MM.1S (cell line): Measurements from ENCODE around the gene TMCO4.

Experiments used
- EZH2 ChIP-seq: fragments of 300-600 bp; sonication (generic); optimal IDR thresholded peaks from 2 replicates; pipeline ENCODE3; 2017; ENCODE audit warnings: low read depth, mild to moderate bottlenecking, antibody characterized with exemption, low read length, mixed read lengths
- TF ChIP-seq, protein P1 (sequence below): fragments of 300-600 bp; sonication (generic); IDR thresholded peaks from 2 replicates; pipeline ENCODE4 v1.5.1; 2016; ENCODE audit warnings: antibody characterized with exemption, low read length, mixed read lengths

GRCh38 chr1:19679691-19680090 is 120.0 kb downstream of the TMCO4 start:
- no peak for TF ChIP-seq EZH2
- TF ChIP-seq, protein P1, sequence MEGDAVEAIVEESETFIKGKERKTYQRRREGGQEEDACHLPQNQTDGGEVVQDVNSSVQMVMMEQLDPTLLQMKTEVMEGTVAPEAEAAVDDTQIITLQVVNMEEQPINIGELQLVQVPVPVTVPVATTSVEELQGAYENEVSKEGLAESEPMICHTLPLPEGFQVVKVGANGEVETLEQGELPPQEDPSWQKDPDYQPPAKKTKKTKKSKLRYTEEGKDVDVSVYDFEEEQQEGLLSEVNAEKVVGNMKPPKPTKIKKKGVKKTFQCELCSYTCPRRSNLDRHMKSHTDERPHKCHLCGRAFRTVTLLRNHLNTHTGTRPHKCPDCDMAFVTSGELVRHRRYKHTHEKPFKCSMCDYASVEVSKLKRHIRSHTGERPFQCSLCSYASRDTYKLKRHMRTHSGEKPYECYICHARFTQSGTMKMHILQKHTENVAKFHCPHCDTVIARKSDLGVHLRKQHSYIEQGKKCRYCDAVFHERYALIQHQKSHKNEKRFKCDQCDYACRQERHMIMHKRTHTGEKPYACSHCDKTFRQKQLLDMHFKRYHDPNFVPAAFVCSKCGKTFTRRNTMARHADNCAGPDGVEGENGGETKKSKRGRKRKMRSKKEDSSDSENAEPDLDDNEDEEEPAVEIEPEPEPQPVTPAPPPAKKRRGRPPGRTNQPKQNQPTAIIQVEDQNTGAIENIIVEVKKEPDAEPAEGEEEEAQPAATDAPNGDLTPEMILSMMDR = no peak
